T-cell (primary cell): ENCODE results near the gene ZNF597. TPM values are rescaled to one million over a fixed set of nuclear protein-coding genes. Genes with fewer than 3 reads are reported as not detected.

Experiments
- ATAC-seq, 4 experiments: fragments of 200-7000 bp in 3 of 4; fragments of 150-1000 bp in 1 of 4; cut with Tn5 transposase; replicated peaks in 1 of 4; 1 replicate in 3 of 4; 2 replicates in 1 of 4; pipeline ENCODE4 v1.10.0; 2021; ENCODE audit warnings: moderate library complexity in 3 of 4, mild to moderate bottlenecking in 2 of 4, moderate number of reproducible peaks in 1 of 4
- CTCF ChIA-PET, 2 donors: fragments of 300-600 bp; sonication (Branson Sonifier 250); formaldehyde crosslinking; loops; one replicate each; lab custom pipeline; 2022; ENCODE audit warnings: antibody characterized with exemption in 2 of 2; lab: Charles Lee
- POLR2A ChIA-PET, 2 donors: fragments of 300-600 bp; sonication (Branson Sonifier 250); formaldehyde crosslinking; loops; one replicate each; lab custom pipeline; 2022; ENCODE audit warnings: antibody characterized with exemption in 2 of 2; lab: Charles Lee
- DNase-seq, 35 experiments: peaks; one replicate each; pipeline versions ENCODE4 v3.0.0 to v3.0.0-alpha.2; 2013 to 2023
- H3K27ac ChIP-seq: one replicate; pipeline ENCODE4 v1.5.1; 2013; ENCODE audit warnings: low read length
- H3K27me3 ChIP-seq, 2 experiments: replicated peaks in 1 of 2; 1 replicate in 1 of 2; 2 replicates in 1 of 2; pipeline versions ENCODE4 v1.6.1 to v1.7.0; 2013; ENCODE audit warnings: low read length in 1 of 2, mixed read lengths in 1 of 2; ENCODE audit not compliant: control insufficient read depth in 2 of 2, insufficient read depth in 2 of 2; ENCODE audit errors: extremely low read depth in 1 of 2
- H3K36me3 ChIP-seq, 2 donors: 1 replicate in 1 of 2; 2 replicates in 1 of 2; pipeline versions ENCODE4 v1.6.1 to v1.7.0; 2013; ENCODE audit warnings: low read length in 1 of 2; ENCODE audit not compliant: control insufficient read depth in 2 of 2, insufficient read depth in 1 of 2; ENCODE audit errors: extremely low read depth in 1 of 2
- H3K4me1 ChIP-seq, 2 experiments: 1 replicate in 1 of 2; 2 replicates in 1 of 2; pipeline versions ENCODE4 v1.6.1 to v1.7.0; 2013; ENCODE audit warnings: low read length in 2 of 2, mixed read lengths in 1 of 2; ENCODE audit not compliant: insufficient read depth in 2 of 2, control insufficient read depth in 1 of 2; ENCODE audit errors: extremely low read depth in 1 of 2
- H3K4me3 ChIP-seq, 2 donors: 1 replicate in 1 of 2; 2 replicates in 1 of 2; pipeline versions ENCODE4 v1.5.1 to v1.7.0; 2013; ENCODE audit warnings: mild to moderate bottlenecking in 2 of 2, low read length in 1 of 2, moderate library complexity in 1 of 2; ENCODE audit not compliant: control insufficient read depth in 1 of 2; ENCODE audit errors: extremely low read depth in 1 of 2
- H3K9me3 ChIP-seq: 2 replicates; pipeline ENCODE4 v1.7.0; 2013
- H3K27ac Mint-ChIP-seq, 2 donors: one replicate each; pipeline ENCODE4 v1.8.0; 2020 to 2021; ENCODE audit warnings: mild to moderate bottlenecking in 2 of 2, mixed read lengths in 2 of 2
- H3K27me3 Mint-ChIP-seq, 2 donors: one replicate each; pipeline ENCODE4 v1.8.0; 2021 to 2022; ENCODE audit warnings: mixed read lengths in 2 of 2
- H3K36me3 Mint-ChIP-seq: one replicate; pipeline ENCODE4 v1.8.0; 2021; ENCODE audit warnings: mixed read lengths
- H3K4me1 Mint-ChIP-seq, 3 donors: one replicate each; pipeline ENCODE4 v1.8.0; 2020 to 2022; ENCODE audit warnings: mixed read lengths in 3 of 3, mild to moderate bottlenecking in 1 of 3
- H3K4me3 Mint-ChIP-seq, 3 donors: one replicate each; pipeline ENCODE4 v1.8.0; 2020 to 2022; ENCODE audit warnings: mild to moderate bottlenecking in 3 of 3, mixed read lengths in 3 of 3, moderate library complexity in 3 of 3
- H3K9me3 Mint-ChIP-seq, 3 donors: one replicate each; pipeline ENCODE4 v1.8.0; 2020 to 2022; ENCODE audit warnings: mixed read lengths in 3 of 3
- WGBS: methylation state at CpG from one replicate; pipeline ENCODE4 v1.1.5; 2013; ENCODE audit warnings: missing lambda C conversion rate; ENCODE audit not compliant: insufficient coverage; 5-methylcytosine and 5-hydroxymethylcytosine counted together
- total RNA-seq, 35 experiments: library from RNA in 6 of 35; stranded (reverse) in 6 of 35; fragments of 120-200 nt in 1 of 35; gene quantifications; one replicate each; pipeline versions ENCODE4 v1.2.1 to v1.2.4 and lab custom pipeline; 2013 to 2026

The ZNF597 gene
- total RNA-seq (1 to 10 TPM; 2.2 to 4.8 (median 4.3) TPM), total RNA-seq (lab: John Stamatoyannopoulos, UW) (8.6 to 28.6 (median 16.7) reads per million in 29 experiments)
- total RNA-seq (2013) = 4.1 TPM

- 38% methylated on average over 61 of the region's 61 CpGs for WGBS
- peak; percentile 96 to 99 (median 98) for ATAC-seq
- ChIA-PET POLR2A (interaction anchor here (0.5 to 1.2 kb wide), 3 partner anchors 14 to 161 kb away, joined by 3 to 12 read pairs (median 4); partner anchors contain the start of gene ZNF263 (in 1 of the 2)), CTCF (interaction anchor here in 1 of 2 donors (0.6 to 1.6 kb wide), 5 partner anchors 14 to 293 kb away, joined by 4 to 6 read pairs (median 5); partner anchors contain the start of genes ZNF174 and ZSCAN32)
- DNase-seq = peak; percentile 47 to 87 (median 73)
- Mint-ChIP-seq H3K36me3 (peaks cover 24% of the 10 kb centered on the region), H3K4me1 (peaks cover 25 to 43% (median 35%) of the 10 kb centered on the region in 3 donors), H3K27ac (peak within 1 kb of the TSS; percentile 94 to 95), H3K4me3 (peak within 1 kb of the TSS; percentile 92 to 97 (median 97)), H3K9me3 (peaks cover 4 to 16% (median 8%) of the 10 kb centered on the region in 3 donors), H3K27me3 (peaks cover 0 to 8% of the 10 kb centered on the region in 2 donors)
- peaks cover 2% of the 10 kb centered on the region for H3K9me3 ChIP-seq
- peak within 1 kb of the TSS; percentile 54 to 75 for H3K4me3 ChIP-seq
- peaks cover 0 to 10% of the 10 kb centered on the region in 2 donors for H3K36me3 ChIP-seq
- peaks cover 5 to 13% of the 10 kb centered on the region in 2 experiments for H3K4me1 ChIP-seq
- H3K27ac ChIP-seq = peak within 1 kb of the TSS; percentile 76
- peaks cover 0 to 4% of the 10 kb centered on the region in 2 experiments for H3K27me3 ChIP-seq
Measured at GRCh38 chr16:3443108-3444031, at the start of gene ZNF597, which contains the start of gene NAA60. Gene ZNF597 (minus strand): TSS chr16:3443504. CDS start chr16:3443153, 351 bp downstream. Gene NAA60 (plus strand): TSS chr16:3443680. CDS start chr16:3476228, 32,548 bp downstream.

GRCh38 chr16:3492356-3492755 lies 49.1 kb upstream of the ZNF597 start:
- H3K9me3 Mint-ChIP-seq = no peaks in the 10 kb centered on the region

GRCh38 chr16:3490911-3491629 lies 47.8 kb upstream of the ZNF597 start:
- Histone ChIP-seq H3K4me1 (no peaks in the 10 kb centered on the region), H3K4me3 (no peak overlapping the region), H3K36me3 (peaks cover 8 to 13% of the 10 kb centered on the region in 2 donors), H3K27ac (no peak overlapping the region), H3K9me3 (no peaks in the 10 kb centered on the region), H3K27me3 (no peaks in the 10 kb centered on the region)
- no peak for DNase-seq
- H3K27me3 Mint-ChIP-seq = no peaks in the 10 kb centered on the region
- CTCF ChIA-PET = interaction anchor here in 1 of 2 donors (1.0 kb wide), 1 partner anchor 9 kb away, joined by 4 read pairs; no protein-coding TSS in a partner anchor
- POLR2A ChIA-PET = no interaction called here
- no peak overlapping the region for H3K4me3 Mint-ChIP-seq
- H3K9me3 Mint-ChIP-seq = no peaks in the 10 kb centered on the region
- peaks cover 0 to 4% (median 3%) of the 10 kb centered on the region in 3 donors for H3K4me1 Mint-ChIP-seq
- no peak for ATAC-seq
- peaks cover 4% of the 10 kb centered on the region for H3K36me3 Mint-ChIP-seq
- 73% methylated on average over 7 of the region's 17 CpGs for WGBS
- peak overlapping the region in 1 of 2 donors; percentile 69 for H3K27ac Mint-ChIP-seq

More at GRCh38 chr16:3492356-3492755, 49.1 kb upstream of the ZNF597 start:
- Histone ChIP-seq H3K4me3 (no peak overlapping the region), H3K27me3 (no peaks in the 10 kb centered on the region), H3K27ac (no peak overlapping the region), H3K36me3 (peaks cover 1 to 5% of the 10 kb centered on the region in 2 donors), H3K4me1 (no peaks in the 10 kb centered on the region), H3K9me3 (no peaks in the 10 kb centered on the region)
- DNase-seq (no peak), ATAC-seq (no peak)
- ChIA-PET CTCF (no interaction called here), POLR2A (no interaction called here)
- no peaks in the 10 kb centered on the region for H3K27me3 Mint-ChIP-seq
- H3K36me3 Mint-ChIP-seq = no peaks in the 10 kb centered on the region
- WGBS = 94% methylated on average over 7 of the region's 10 CpGs
- no peak overlapping the region for H3K27ac Mint-ChIP-seq
- H3K4me1 Mint-ChIP-seq = peaks cover 0 to 4% (median 3%) of the 10 kb centered on the region in 3 donors
- H3K4me3 Mint-ChIP-seq = no peak overlapping the region

- POLR2A ChIA-PET = interaction anchor here in 1 of 2 donors (0.6 kb wide), 1 partner anchor 603 kb away, joined by 3 read pairs; no protein-coding TSS in a partner anchor
- Histone ChIP-seq H3K27ac (no peak overlapping the region), H3K9me3 (no peaks in the 10 kb centered on the region), H3K36me3 (peaks cover 23 to 35% of the 10 kb centered on the region in 2 donors), H3K27me3 (no peaks in the 10 kb centered on the region), H3K4me1 (no peaks in the 10 kb centered on the region), H3K4me3 (no peak overlapping the region)
- peaks cover 0 to 4% (median 3%) of the 10 kb centered on the region in 3 donors for H3K4me1 Mint-ChIP-seq
- peaks cover 10% of the 10 kb centered on the region for H3K36me3 Mint-ChIP-seq
- WGBS = no CpG with 5 or more reads among the region's 13 CpGs
- H3K27me3 Mint-ChIP-seq = no peaks in the 10 kb centered on the region
- ATAC-seq (no peak), DNase-seq (no peak)
- H3K9me3 Mint-ChIP-seq = no peaks in the 10 kb centered on the region
- H3K4me3 Mint-ChIP-seq = no peak overlapping the region
- H3K27ac Mint-ChIP-seq = no peak overlapping the region
- CTCF ChIA-PET = no interaction called here
Measured at GRCh38 chr16:3488801-3489200, 45.5 kb upstream of the ZNF597 start.

GRCh38 chr16:3487521-3488410 lies 44.5 kb upstream of the ZNF597 start:
- H3K4me3 ChIP-seq = no peak overlapping the region
- H3K4me3 Mint-ChIP-seq = no peak overlapping the region
- no peaks in the 10 kb centered on the region for H3K27me3 Mint-ChIP-seq

More at GRCh38 chr16:3487521-3488410, 44.5 kb upstream of the ZNF597 start:
- Mint-ChIP-seq H3K4me1 (peaks cover 0 to 4% (median 4%) of the 10 kb centered on the region in 3 donors), H3K27ac (no peak overlapping the region), H3K9me3 (no peaks in the 10 kb centered on the region), H3K36me3 (peaks cover 21% of the 10 kb centered on the region)
- no peaks in the 10 kb centered on the region for H3K27me3 ChIP-seq
- DNase-seq (no peak), ATAC-seq (no peak)
- ChIA-PET CTCF (no interaction called here), POLR2A (no interaction called here)
- H3K4me1 ChIP-seq = no peaks in the 10 kb centered on the region
- H3K36me3 ChIP-seq = peaks cover 30 to 46% of the 10 kb centered on the region in 2 donors
- no peaks in the 10 kb centered on the region for H3K9me3 ChIP-seq
- 94% methylated on average over 16 of the region's 24 CpGs for WGBS
- no peak overlapping the region for H3K27ac ChIP-seq
